Measurements from ENCODE around the gene FAM98C. TPM values are rescaled to one million over a fixed set of nuclear protein-coding genes. Genes with fewer than 3 reads are reported as not detected.
"Not testable (repeated sequence)": the region's sequence is repeated elsewhere in the genome, so short reads cannot be mapped to it uniquely, and the experiment has no call there.

FAM98C gene
- polyA plus RNA-seq, 3 donors, result 10.6 to 13.4 (median 11.9) TPM

DNA sequence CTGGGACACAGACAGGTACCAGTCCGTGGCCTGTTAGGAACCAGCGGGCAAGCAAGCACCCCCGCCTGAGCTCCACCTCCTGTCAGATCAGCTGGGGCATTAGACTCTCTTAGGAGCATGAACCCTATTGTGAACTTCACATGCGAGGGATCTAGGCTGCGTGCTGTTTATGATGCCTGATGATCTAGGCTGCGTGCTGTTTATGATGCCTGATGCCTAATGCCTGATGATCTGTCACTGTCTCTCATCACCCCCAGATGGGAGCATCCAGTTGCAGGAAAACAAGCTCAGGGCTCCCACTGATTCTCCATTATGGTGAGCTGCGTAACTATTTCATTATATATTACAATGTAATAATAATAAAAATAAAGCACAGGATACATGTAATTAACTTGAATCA, 19.5 kb downstream of the FAM98C start:
- no peak for DNase-seq (ENCODE audit: low read depth in 3 of 3, low spot score in 2 of 3)

DNA sequence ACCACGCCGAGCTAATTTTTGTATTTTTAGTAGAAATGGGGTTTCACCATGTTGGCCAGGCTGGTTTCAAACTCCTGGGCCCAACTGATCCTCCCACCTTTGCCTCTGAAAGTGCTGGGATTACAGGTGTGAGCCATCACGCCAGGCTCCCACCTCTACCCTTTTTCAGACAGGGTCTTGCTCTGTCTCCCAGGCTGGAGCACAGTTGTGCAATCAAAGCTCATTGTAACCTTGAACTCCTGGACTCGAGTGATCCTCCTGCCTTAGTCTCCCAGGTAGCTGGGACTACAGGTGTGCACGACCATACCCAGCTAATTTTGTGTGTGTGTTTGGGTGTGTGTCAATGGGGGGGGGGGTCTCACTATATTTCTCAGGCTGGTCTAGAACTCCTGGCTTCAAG, 21.4 kb downstream of the FAM98C start:
- no peak for DNase-seq (ENCODE audit: low read depth in 3 of 3, low spot score in 2 of 3)

DNA sequence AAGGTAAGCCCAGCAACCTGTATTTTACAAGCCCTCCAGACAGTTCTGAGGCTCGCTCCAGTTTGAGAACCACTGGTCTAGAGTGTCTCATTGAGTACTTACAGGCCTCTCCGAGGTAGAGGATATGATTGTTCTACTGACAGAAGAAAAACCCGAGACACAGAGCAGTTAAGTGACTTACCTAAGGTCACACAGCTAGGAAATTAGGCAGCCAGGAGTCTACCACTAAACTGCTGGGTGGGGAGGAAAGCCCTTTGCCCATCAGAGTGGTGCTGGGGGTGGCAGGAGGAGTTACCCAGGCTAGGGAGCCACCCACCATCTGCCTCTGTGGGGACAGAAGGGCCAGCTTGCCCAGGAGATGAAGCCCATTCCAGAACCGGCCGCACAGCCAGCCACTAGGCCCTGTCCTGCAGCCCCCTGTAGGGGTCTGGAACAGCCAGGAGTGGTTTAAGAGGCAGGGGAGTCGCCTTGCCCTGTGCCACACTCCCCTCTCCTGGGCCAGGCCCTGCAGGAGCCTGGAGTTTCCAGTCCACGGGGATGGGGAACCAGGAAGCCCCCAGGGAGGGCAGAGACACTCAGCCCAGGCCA, 22.4 kb downstream of the FAM98C start:
- DNase-seq (ENCODE audit: low read depth in 3 of 3, low spot score in 2 of 3), result no peak

DNA sequence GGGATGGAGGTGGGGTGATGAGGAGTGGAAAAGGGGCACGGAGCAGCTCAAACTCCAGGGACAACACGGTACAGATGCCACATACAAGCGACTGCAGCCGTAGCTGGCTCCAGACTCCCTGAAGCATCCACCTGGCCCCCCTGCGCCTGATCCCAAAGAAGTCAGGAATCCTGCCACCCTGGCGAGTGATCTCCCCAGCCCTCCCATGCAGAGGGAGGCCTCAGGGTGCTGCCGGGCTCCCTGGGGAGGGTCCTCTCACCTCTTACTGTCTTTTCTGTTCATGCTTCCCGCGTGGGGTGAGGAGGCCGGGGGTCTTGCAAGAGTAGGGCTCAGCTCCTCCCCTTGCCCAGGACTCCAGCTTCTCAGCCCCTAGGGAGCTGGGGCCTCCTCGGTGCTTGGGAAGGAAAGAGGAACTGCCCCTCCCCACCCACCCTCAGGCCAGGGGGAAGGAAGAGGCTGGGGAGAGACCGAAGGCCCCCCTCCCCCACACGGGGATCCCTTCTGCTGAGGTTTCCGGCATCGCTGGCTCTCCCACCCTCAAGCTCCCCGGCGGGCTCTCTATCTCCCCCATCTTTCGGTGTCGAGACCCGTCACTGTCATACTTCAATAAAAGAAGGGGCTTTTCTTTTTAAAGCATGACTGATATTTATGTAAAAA, 23.0 kb downstream of the FAM98C start, which contains the start of gene RASGRP4:
Gene RASGRP4 (minus strand): TSS at position 410 of the 657 bp plus-strand sequence. CDS start 128 bp downstream, at position 282.
- DNase-seq (ENCODE audit: low read depth in 3 of 3, low spot score in 2 of 3), result no peak

DNA sequence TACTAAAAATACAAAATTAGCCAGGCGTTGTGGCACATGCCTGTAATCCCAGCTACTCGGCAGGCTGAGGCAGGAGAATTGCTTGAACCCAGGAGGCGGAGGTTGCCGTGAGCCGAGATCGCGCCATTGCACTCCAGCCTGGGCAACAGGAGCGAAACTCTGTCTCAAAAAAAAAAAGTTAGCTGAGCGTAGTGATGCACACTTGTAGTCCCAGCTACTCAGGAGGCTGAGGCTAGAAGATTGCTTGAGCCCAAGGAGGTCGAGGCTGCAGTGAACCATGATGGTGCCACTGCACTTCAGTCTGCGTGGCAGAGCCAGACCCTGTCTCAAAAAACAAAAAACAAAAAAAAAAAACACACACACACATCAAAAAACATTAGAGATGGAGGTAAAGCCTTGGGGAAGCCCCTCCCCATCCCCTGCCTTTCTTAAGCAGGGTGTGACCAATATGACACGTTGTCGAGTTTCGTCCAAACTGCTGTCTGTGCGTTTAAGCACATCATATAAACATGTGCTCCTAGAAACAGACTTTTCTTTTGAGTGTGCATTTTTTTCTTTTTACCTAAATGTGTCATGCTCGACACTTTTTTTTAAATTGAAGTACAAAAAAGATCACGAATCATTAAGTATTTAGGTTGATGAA, 24.3 kb downstream of the FAM98C start:
- not testable (repeated sequence) for DNase-seq (ENCODE audit: low read depth in 3 of 3, low spot score in 2 of 3)

DNA sequence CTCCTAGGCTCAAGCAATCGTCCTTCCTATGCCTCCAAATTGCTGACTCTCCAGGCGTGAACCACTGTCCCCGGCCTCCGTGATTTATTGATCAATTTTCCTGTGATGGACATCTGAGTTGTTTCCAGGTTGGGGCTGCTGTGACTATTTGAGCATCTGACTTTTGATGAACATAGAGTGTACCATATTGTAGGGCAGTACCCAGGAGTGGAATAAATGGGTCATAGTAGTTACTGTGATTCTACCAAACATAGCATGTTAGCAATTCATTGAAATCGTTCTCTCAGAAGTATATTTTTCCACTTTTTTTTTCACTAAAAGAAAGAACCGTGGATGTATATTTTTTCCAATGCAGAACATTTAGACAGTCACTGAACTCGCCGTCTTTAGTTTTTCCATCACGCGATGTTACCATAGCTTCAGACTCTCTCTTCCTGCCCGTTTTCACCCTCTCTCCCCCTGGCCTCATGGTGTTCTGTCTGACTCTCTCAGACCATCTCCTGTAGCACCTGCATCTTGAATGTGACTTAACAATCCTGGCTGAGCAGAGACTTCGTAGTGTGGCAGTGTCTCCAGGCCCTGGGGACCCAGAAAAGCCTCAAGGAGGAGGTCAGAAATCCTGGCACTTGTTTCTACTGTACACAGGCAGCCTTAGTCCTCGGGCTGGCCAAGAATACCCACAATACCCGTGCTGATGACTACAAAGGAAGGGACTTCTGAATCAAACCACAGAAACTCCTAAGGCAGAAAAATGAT, 26.3 kb downstream of the FAM98C start:
- no peak for DNase-seq (ENCODE audit: low read depth in 3 of 3, low spot score in 2 of 3)

DNA sequence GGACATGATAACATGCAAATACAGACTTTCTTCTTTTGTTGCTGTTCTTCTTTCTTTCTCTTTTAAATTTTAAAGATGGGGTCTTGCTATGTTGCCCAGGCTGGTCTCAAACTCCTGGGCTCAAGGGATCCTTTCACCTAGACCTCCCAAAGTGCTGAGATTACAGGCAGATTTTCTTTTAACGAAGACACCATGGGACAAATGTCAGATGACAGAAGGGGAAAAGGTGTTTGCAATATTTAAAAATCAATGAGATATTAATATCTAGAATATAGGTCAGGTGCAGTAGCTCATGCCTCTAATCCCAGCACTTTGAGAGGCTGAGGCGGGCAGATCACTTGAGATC, 26.9 kb downstream of the FAM98C start:
- no peak for DNase-seq (ENCODE audit: low read depth in 3 of 3, low spot score in 2 of 3)

DNA sequence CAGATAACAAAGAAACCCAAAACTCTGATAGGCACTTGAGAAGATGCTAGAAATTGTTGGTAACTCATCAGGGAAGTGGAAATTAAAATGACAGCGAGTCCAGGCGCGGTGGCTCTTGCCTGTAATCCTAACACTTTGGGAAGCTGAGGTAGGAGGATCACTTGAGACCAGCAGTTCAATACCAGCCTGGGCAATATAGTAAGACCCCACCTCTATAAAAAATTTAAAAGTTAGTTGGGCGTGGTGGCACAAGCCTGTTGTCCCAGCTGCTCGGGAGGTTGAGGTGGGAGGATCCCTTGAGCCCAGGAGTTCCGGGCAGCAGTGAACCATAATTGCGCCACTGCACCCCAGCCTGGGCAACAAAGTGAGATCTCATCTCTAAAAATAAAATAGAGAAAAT, 28.0 kb downstream of the FAM98C start:
- DNase-seq (ENCODE audit: low read depth in 3 of 3, low spot score in 2 of 3), result no peak

DNA sequence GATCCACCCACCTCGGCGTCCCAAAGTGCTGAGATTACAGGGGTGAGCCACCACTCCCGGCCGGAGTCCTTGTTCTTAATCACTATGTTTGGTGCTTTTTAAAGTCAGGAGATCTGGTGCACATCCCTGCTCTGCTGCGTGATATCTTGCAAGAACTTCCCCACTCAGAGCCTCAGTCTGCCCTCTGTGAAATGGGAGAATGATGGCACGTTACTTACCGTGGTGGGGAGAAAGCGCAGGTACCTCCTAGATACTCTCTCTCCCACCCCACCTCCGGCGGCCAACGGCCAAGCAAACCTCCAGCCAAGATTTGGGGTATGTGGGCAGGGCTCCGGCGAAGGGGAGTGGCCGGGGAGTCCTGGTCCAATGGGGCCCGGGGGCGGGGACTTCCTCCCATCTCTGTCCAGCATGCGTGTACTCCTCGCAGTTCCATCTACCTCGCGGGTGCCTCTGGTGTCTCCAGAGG, 30.4 kb downstream of the FAM98C start, which contains the start of gene RYR1:
Gene RYR1 (plus strand): TSS at position 424 of the 466 bp plus-strand sequence. CDS start 139 bp downstream, outside the sequence.
- DNase-seq (ENCODE audit: low read depth in 3 of 3, low spot score in 2 of 3), result no peak

DNA sequence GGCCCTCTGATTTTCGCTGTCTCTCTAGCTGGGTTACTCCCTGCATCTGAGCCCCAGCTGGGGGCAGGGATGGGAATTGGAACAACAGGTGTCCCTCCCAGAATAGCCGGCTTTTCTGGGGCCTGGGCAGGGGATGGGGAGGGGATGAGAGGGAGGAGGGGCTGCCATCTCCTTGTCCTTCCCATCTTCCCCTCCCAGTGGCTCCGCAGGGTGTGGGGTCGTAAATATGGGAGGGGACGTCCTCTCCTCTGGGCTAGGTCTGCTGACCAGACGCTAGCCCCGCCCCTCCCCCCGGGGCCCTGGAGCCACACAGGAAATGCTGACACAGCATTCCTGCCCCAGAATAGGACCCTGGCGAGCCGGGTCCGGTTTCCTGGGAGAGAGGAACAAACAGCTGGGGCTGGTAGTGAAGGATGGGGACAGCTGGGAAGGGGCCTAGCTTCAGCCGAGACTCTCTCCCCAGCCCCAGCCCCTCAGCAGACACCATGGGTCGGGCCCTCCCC, 31.7 kb downstream of the FAM98C start:
- no peak for DNase-seq (ENCODE audit: low read depth in 3 of 3, low spot score in 2 of 3)

DNA sequence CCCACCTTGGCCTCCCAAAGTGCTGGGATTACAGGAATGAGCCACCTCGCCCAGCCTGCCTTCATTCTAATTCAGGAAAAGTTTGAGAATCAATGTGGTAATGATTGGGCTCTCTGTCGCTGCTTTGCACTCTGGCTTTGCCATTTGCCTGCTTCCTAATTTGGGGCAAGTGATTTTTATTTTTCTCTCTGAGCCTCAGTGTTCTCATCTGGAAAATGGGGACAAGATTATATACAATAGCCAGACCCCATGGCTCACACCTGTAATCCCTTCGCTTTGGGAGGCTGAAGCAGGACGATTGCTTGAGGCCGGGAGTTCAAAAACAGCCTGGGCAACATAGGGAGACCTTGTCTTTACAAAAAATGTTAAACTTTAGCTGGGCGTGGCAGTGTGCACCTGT, 34.4 kb downstream of the FAM98C start:
- no peak for DNase-seq (ENCODE audit: low read depth in 3 of 3, low spot score in 2 of 3)

DNA sequence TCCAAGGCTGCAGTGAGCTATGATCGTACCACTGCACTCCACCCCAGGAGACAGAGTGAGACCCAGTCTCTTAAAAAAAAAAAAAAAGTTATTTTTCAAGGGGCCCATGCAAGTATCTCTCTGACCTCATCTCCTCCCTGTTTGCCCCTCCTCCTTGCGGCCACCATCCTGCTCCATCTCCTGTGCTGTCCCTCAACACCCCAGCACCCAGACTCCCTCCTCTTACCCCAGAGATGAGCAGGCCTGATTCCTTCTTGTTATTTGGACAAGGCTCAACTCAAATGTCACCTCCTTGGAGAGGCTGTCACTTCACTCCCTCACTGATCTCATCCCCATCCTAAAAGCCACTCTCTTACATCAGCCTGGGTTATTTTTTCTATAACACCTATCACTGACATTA, 35.0 kb downstream of the FAM98C start:
- DNase-seq (ENCODE audit: low read depth in 3 of 3, low spot score in 2 of 3), result no peak

DNA sequence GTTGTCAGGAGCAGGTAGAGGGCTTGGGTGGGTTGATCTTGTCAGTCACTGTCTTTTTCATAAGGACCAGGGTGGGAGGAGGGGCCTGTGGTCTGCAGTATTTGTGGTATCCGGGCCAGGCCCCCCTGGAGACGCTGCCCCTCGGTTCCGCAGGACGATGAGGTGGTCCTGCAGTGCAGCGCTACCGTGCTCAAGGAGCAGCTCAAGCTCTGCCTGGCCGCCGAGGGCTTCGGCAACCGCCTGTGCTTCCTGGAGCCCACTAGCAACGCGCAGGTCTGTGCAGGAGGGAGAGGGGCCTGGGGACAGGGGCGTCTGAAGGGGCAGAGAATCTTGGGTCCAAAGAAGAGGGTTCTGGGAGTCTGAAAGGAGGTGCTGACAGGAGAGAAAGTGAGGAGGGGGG, 37.7 kb downstream of the FAM98C start:
- DNase-seq (ENCODE audit: low read depth in 3 of 3, low spot score in 2 of 3), result no peak

DNA sequence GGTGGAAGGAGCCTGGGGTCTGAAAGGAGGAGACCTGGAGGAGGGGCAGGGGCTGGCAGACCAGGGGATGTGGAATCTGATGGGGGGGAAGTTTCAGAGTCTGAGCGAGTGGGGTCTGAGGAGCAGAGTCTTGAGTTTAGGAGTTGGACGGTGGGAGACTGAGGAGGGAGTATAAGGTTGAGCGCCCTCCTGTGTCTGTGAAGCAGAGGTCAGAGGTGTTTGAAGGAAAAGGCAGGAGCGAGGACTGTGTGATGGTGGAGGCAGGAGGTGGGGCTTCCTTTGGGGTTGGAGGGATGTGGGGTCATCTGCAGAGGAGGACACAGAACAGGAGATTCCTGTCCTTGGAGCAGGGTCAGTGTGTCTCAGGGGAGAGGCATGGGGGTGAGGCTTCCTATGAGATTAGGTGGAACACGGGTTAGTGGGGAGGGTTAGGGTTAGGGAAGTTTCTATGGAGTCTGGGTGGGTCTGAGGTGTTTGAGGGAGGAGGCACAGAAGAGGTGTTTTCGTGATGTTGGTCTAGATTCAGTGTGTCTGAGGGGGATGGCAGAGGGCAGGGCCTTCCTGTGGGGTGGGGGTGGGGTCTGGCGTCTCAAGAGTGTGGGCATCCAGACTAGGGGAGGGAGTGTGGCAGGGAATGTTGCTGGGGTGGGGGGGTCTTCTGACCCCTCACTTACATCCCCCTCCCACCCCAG, 38.9 kb downstream of the FAM98C start:
- no peak for DNase-seq (ENCODE audit: low read depth in 3 of 3, low spot score in 2 of 3)

DNA sequence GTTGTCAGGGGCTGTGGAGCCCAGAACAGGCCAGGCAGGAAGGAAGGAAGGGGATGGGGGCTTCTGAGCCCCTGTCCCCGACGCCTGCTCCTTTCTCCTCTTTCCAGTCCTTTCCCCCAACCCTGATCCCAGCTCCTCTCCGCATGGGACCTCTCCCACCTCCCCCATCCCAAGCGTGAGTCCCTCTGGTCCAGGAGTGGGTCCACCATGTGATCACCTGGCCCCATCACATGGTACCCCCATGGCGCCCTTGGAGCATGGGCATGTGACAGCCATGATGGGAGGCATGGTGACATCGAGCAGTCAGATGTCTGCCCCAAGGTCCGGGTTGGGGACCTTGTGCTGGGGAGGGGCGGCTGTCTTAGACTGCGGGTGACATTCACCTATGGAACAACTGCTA, 39.8 kb downstream of the FAM98C start:
- DNase-seq (ENCODE audit: low read depth in 3 of 3, low spot score in 2 of 3), result no peak

DNA sequence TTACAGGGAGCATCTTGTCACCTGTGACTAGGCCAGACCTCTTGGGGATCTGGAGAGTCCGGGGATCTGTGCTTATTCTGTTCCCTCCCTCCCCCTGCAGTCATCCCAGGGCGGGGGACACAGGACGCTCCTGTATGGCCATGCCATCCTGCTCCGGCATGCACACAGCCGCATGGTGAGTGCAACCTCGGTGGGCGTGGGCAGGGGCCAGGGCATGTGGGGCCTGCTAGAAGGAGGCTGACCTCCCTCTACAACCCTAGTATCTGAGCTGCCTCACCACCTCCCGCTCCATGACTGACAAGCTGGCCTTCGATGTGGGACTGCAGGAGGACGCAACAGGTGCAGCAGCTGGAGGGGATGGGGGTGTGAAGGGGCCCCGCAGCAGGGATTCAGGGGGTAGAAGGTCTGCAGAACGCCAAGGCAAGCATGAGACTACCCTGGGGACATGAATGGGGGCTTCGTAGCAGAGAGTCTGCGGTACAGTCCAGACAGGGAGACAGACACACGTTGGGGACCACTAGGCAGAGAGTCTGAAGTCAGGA, 40.6 kb downstream of the FAM98C start:
- DNase-seq (ENCODE audit: low read depth in 3 of 3, low spot score in 2 of 3), result no peak

DNA sequence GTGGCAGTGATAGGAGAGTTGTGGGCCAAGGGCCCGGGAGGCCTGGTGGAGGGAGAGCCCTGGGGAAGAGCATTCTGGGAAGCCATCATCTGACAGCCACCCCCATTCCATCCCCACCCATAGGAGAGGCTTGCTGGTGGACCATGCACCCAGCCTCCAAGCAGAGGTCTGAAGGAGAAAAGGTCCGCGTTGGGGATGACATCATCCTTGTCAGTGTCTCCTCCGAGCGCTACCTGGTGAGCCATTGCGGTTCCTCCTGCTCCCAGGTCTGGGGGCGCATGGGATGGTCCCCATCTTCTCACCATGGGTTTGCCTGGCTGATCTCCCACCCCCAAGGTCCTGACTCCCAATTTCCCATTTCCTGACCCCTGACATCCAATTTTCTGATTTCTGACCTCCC, 41.1 kb downstream of the FAM98C start:
- DNase-seq (ENCODE audit: low read depth in 3 of 3, low spot score in 2 of 3), result no peak

DNA sequence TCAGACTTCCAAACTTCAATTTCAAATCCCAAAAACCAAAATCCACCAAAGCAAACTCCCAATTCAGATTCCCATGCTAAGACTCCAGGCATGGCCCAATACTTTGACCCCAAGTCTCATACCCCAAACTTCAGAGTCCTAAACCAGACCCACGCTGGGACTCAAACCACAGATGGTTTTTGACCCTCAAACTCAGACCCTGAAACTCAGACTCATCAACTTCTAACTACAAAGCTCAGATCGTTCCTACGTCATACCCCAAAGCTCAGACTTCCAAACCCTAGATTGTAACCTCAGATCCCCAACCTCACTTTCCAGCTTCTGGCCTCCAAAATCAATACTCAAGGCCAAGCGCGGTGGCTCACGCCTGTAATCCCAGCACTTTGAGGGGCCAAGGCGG, 42.5 kb downstream of the FAM98C start:
- DNase-seq (ENCODE audit: low read depth in 3 of 3, low spot score in 2 of 3), result no peak

DNA sequence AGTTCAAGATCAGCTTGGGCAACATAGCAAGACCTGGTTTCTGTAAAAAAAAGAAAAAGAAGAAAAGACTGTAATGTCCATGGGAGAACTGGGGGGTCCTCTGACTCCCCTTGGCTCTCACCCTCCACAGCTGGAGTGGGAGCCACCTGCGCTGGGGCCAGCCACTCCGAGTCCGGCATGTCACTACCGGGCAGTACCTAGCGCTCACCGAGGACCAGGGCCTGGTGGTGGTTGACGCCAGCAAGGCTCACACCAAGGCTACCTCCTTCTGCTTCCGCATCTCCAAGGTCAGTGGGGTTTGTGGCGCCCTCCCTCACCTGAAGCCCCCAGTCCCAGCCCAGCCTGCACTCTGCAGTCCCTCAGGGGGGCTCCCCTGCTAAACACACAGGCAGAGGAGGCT, 45.3 kb downstream of the FAM98C start:
- no peak for DNase-seq (ENCODE audit: low read depth in 3 of 3, low spot score in 2 of 3)

DNA sequence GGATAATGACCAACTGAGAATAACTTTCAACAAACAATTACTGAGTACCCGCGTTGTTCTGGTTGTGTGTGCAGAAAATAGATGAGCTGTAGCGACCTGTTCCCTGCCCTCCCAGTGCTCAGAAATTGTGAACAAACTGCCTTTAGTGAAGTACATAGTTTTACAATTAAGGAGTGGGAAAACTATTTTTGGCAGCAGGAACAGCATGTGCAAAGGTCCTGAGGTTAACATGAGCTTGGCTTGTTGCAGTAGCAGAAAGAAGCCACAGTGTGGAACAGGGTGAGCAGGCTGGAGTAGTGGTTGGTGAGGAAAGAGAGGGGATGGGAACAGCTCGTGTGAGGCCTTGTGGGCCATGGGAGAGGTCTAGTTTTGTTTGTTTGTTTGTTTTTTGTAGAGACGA, 46.6 kb downstream of the FAM98C start:
- DNase-seq (ENCODE audit: low read depth in 3 of 3, low spot score in 2 of 3), result no peak
